ENCODE measurements around the gene PHTF2. TPM values are rescaled to one million over a fixed set of nuclear protein-coding genes. Genes with fewer than 3 reads are reported as not detected.
A peak's percentile ranks its signal among the peaks of the same experiment; 100 is the strongest.

The PHTF2 gene
- total and polyA plus RNA-seq, 8 donors = 16.2 to 40.8 (median 30.5) TPM

DNA sequence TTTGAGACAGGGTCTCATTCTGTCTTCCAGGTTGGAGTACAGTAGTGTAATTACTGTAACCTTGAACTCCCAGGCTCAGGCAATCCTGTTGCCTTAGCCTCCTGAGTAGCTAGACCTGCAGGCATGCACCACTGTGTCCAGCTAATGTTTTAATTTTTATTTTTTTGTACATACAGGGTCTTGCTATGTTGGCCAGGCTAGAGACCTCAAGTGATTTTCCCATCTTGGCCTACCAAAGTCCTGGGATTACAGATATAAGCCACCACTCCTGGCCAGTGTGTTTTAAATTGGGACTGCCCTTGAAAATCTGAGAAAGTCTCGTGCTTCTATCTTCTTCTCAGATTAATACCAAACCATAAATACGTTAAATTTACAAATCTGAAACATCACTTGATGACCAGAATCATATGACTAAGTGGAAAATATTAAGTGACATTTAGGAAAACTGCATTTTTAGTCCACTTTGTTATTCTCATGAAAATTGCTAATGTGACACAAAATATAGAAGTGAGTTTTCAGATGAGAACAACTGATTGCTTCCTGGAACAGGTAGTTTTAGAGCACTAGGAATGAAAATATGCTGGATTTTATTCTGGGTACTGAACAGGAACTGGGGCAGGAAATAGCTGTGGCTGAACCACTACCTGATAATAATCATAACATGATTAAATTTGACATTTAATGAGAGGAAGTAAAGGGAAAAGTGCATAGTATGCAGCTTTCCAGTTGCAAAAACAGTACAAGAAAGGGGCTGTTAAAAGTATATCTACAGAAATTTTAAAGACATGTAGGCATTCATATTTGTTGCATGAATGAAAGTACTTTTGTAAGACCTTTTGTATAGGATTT, 4.2 kb downstream of the PHTF2 start:
- intact Hi-C loops (cut with DNase I) = no loop called here
- DNase-seq = no peak
- no peak overlapping the region for H3K27ac ChIP-seq

DNA sequence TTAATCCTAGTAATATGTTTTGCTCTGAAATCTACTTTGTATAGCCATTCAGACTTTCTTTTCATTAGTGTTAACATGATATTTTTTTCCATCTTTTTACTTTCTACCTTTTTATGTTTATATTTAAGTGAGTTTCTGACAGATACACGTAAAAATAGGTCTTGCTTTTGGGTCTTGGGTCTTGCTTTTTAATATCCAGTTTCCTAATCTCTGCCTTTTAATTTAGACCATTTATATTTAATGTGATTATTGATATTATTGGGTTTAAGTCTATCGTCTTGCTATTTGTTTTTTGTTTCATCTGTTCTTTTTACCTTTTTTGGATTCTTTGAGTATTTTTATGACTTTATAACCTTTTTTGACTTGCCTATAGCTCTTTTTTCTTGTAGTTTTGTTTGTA, 7.9 kb downstream of the PHTF2 start:
- H3K36me3 ChIP-seq = no peaks in the 10 kb centered on the region
- TF ChIP-seq, protein P1, sequence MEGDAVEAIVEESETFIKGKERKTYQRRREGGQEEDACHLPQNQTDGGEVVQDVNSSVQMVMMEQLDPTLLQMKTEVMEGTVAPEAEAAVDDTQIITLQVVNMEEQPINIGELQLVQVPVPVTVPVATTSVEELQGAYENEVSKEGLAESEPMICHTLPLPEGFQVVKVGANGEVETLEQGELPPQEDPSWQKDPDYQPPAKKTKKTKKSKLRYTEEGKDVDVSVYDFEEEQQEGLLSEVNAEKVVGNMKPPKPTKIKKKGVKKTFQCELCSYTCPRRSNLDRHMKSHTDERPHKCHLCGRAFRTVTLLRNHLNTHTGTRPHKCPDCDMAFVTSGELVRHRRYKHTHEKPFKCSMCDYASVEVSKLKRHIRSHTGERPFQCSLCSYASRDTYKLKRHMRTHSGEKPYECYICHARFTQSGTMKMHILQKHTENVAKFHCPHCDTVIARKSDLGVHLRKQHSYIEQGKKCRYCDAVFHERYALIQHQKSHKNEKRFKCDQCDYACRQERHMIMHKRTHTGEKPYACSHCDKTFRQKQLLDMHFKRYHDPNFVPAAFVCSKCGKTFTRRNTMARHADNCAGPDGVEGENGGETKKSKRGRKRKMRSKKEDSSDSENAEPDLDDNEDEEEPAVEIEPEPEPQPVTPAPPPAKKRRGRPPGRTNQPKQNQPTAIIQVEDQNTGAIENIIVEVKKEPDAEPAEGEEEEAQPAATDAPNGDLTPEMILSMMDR (IDR thresholded peaks at IDR 0.05) = no peak
- peaks cover 0 to 29% of the 10 kb centered on the region in 2 donors for H3K9me3 ChIP-seq
- intact Hi-C loops (cut with DNase I) = no loop called here
- no peaks in the 10 kb centered on the region for H3K4me1 ChIP-seq
- no peak overlapping the region for H3K27ac ChIP-seq
- H3K4me3 ChIP-seq = no peak overlapping the region
- H3K27me3 ChIP-seq = no peaks in the 10 kb centered on the region
- DNase-seq = no peak
- no peak for ATAC-seq

More for the DNA sequence above, 4.2 kb downstream of the PHTF2 start:
- peaks cover 0 to 22% of the 10 kb centered on the region in 2 donors for H3K9me3 ChIP-seq
- no peaks in the 10 kb centered on the region for H3K36me3 ChIP-seq
- TF ChIP-seq, protein P1 (IDR thresholded peaks at IDR 0.05) = no peak
- H3K27me3 ChIP-seq = no peaks in the 10 kb centered on the region
- no peak overlapping the region for H3K4me3 ChIP-seq
- H3K4me1 ChIP-seq = peaks cover 0 to 15% of the 10 kb centered on the region in 2 donors
- ATAC-seq = no peak

DNA sequence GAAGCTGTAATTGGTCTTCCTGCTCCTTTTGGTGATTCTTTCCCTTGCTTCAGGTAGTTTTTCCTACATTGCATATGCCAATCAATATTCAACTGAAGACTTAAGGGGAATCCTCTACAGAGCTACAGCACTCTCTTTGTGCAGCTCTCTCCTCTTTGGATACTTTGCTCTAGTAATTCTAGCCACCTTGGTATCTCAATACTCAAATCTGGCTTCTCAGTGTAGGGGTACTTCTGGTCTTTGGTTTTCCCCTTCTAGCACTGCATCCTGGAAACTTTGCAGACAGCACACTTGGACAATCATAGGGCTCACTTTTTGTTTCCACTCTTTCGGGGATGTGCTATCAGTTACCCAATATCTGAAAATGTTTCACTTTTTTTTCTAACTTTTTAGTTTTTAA, 9.9 kb downstream of the PHTF2 start:
- peaks cover 0 to 29% of the 10 kb centered on the region in 2 donors for H3K9me3 ChIP-seq
- no peak overlapping the region for H3K4me3 ChIP-seq
- no peaks in the 10 kb centered on the region for H3K36me3 ChIP-seq
- H3K27me3 ChIP-seq = no peaks in the 10 kb centered on the region
- DNase-seq = no peak
- TF ChIP-seq, protein P1 (IDR thresholded peaks at IDR 0.05) = no peak
- H3K4me1 ChIP-seq = peaks cover 0 to 7% of the 10 kb centered on the region in 2 donors
- intact Hi-C loops (cut with DNase I) = no loop called here
- ATAC-seq = no peak
- no peak overlapping the region for H3K27ac ChIP-seq

DNA sequence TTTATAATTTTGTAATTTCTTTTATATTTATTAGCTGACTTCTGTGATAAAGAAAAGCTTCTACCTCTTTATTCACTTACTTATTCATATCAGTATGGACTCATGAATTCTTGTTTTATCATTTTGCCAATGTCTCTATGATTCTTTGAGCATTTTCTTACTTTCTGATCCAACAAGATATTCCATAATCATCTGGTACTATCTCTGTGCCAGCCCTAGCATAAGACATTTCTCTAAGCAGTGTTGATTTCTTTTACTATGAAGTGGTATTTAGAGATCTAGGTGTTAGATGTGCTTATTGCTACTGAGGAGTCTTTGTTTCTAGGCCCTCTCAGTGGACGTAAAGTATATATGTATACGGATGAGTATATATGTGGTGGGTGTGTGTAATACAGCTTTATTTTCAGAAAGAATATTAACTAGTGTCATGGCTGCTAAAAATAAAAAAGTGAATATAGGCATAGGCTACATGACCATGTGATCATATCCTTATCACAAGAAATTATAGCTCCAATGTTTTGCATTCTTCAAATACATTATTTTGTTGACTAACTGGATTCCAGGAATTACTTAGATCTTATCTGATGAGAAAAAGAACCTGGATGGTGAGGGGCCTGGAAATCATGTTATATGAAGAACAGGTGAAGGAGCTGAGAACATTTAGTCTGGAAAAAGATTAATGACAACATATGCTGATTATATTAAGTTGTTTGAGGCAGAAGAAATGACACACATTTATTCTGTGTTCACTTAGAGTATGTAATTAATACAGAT, 13.1 kb downstream of the PHTF2 start:
- peaks cover 0 to 8% of the 10 kb centered on the region in 2 donors for H3K4me1 ChIP-seq
- H3K9me3 ChIP-seq = peaks cover 0 to 18% of the 10 kb centered on the region in 2 donors
- no peak overlapping the region for H3K4me3 ChIP-seq
- DNase-seq (no peak), ATAC-seq (peak; percentile 29)
- TF ChIP-seq, protein P1 (IDR thresholded peaks at IDR 0.05) = no peak
- H3K36me3 ChIP-seq = no peaks in the 10 kb centered on the region
- no peak overlapping the region for H3K27ac ChIP-seq
- no peaks in the 10 kb centered on the region for H3K27me3 ChIP-seq
- intact Hi-C loops (cut with DNase I) = no loop called here

DNA sequence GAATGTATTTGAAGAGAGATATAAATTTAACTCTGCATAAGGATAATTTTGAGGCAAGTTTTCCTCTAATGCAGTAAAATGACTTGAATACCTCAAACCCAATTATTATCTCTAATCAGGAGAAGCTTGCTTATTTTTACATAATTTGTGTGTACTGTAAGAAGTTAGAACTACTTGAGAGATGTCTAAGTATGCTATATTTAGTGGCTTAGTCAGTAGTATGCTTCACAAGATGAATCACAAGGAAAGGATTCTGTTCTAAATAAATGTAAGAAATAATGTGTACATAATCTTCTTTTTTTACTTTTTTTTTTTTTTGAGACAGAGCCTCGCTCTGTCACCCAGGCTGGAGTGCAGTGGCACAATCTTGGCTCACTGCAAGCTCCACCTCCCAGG, 13.7 kb downstream of the PHTF2 start:
- TF ChIP-seq, protein P1 (IDR thresholded peaks at IDR 0.05) = no peak
- H3K27me3 ChIP-seq = no peaks in the 10 kb centered on the region
- intact Hi-C loops (cut with DNase I) = no loop called here
- H3K27ac ChIP-seq = no peak overlapping the region
- peaks cover 0 to 8% of the 10 kb centered on the region in 2 donors for H3K4me1 ChIP-seq
- DNase-seq = no peak
- ATAC-seq = peak; percentile 81
- no peak overlapping the region for H3K4me3 ChIP-seq
- peaks cover 0 to 18% of the 10 kb centered on the region in 2 donors for H3K9me3 ChIP-seq
- H3K36me3 ChIP-seq = no peaks in the 10 kb centered on the region
